Inflammatory macrophage (primary cell): ENCODE results near the gene FAM135A.
"Not testable (repeated sequence)": the region's sequence is repeated elsewhere in the genome, so short reads cannot be mapped to it uniquely, and the experiment has no call there.

Experiments used
- DNase-seq, 2 donors: peaks; one replicate each; pipeline ENCODE4 v3.0.0-alpha.2; 2020 to 2022

FAM135A gene

DNA sequence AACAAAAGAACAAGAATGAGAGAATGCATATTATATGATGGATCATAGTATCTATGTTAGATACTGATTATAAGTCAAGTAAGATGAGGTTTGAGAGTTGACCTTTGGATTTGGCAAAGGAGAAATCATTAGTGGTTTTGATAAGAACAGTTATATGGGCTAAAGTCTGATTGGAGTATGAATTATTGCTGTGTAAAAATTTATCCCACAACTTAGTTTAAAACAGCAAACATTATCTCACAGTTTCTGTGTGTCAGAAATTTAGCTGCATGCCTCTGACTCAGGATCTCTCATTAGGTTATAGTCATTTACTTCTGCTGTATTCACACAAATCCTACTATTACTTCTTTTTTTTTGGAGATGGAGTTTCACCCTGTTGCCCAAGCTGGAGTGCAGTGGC, 56.7 kb downstream of the FAM135A start:
- no peak for DNase-seq

GRCh38 chr6:70470510-70470909, 57.2 kb downstream of the FAM135A start:
- DNase-seq, result not testable (repeated sequence)

GRCh38 chr6:70474751-70475150, 61.4 kb downstream of the FAM135A start:
- no peak for DNase-seq

GRCh38 chr6:70479236-70479635, 65.9 kb downstream of the FAM135A start:
- DNase-seq, result no peak

GRCh38 chr6:70486638-70487037, 73.3 kb downstream of the FAM135A start:
- not testable (repeated sequence) for DNase-seq

DNA sequence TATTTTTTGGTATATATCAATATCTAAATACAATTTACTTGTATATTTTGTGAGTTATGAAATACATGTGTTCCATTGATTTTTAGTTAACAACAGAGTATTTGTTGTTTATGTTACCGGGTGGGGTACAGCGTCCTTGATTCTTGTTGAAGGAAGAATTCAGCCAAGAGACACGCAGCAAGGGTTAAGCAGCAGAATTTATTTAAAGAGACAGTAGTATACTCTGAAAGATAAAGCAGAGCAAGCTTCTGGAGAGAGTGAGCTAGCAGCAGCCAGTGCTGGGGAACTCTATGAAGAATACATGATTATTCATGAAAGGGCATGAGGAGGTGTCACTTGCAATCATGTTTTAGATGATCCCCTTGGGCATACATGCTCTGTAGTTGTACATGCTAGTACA, 76.1 kb downstream of the FAM135A start:
- no peak for DNase-seq

- no peak for DNase-seq
These were observed 81.5 kb downstream of the FAM135A start for GRCh38 chr6:70494833-70495232.

DNA sequence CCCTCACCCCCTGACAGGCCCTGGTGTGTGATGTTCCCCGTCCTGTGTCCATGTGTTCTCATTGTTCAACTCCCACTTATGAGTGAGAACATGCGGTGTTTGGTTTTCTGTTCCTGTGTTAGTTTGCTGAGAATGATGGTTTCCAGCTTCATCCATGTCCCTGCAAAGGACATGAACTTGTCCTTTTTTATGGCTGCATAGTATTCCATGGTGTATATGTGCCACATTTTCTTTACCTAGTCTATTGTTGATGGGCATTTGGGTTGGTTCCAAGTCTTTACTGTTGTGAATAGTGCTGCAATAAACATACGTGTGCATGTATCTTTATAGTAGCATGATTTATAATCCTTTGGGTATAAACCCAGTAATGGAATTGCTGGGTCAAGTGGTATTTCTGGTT, 82.5 kb downstream of the FAM135A start:
- not testable (repeated sequence) for DNase-seq

DNA sequence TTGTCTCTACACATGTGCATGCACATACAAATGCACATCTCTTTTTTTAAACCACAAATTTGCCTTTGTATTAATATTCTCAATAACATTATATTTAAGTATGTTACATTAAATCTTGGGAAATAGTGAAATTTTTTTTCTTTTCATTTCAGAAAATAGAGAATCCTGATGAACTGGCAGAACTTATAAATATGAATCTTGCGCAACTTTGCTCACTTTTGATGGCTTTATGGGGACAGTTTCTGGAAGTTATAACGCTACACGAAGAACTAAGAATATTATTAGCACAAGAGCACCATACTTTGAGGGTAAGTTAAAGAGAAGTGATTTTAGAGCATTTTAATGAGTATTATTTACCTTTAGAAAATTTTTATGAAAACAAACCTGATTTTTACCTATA, 89.2 kb downstream of the FAM135A start:
- no peak for DNase-seq

DNA sequence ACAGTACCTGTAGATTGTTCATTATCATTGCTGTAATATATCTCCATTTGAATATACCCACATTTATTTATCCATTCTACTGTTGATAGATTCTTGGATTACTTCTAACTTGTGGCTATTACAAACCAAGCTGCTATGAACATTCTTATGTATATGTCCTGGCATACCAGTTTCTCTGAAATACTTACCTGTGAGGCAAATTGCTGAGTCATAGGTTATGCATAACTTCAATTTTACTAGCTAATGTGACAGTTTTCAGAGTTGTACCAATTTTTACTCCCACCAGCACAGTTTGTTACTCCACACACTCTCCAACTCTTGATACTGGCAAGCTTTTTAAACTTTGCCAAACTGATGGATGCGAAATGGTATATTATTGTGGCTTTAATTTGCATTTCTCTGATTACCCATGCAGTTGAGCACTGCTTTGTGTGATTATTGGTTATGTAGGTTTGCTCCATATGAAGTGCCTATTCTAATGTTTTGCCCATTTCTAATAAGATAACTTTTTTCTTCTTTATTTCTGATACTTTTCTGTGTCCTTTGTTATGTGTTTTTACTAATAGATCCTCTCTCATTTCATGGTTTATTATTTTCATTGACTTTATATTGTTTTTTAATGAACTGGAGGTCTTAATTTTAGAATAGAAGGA, 90.6 kb downstream of the FAM135A start:
- DNase-seq, result no peak

DNA sequence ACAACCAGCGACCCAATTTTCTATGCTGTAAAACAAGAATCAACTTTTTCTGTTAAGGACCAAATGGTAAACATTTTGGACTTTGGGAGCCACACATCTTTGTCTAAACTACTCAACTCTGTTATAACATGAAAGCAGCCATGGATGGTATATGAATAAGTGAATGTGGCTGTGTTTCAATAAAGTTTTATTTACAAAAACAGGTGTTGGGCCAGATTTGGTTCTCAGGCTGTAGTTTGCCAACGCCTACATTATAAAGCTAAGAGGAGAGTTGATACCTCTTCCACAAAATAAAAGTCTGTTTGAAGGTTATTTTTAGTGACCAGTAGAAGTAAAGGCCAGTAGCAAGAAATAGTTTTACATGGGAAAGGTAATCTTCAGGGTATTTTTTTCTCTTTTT, 93.0 kb downstream of the FAM135A start:
- DNase-seq, result no peak

DNA sequence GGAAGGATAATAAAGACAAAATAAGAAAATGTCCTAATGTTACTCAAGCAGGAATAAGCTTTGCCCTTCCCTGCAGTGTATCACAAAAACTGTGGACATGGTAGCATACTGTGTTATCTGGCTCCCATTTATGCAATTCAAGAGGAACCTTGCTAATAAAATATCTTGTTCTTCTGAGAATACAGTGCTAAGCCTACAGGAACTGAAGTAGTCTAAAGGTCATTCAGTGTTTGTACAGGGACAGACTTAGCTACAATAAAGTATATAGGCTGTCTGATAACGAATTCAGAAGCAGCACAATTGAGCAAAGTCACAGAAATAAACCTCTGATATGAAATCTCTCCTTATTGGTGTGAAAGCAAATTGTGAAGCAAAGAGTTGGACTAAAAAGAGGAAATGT, 93.9 kb downstream of the FAM135A start:
- no peak for DNase-seq

DNA sequence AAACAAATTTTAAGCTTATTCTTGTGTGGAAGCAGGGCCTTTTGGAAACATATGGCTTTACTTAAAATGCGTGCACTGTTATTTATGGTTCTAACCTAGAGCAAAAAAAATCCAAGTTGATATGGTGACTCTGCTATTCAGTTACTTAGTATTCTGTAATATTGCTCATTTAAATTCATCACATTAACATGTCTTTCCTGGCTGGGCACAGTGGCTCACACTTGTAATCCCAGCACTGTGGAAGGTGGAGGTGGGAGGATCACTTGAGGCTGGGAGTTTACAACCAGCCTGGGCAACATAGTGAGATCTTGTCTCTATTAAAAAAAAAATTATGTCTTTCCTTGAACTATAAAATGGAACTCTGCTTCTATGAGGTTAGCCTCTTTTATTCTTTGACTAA, 95.6 kb downstream of the FAM135A start:
- no peak for DNase-seq

DNA sequence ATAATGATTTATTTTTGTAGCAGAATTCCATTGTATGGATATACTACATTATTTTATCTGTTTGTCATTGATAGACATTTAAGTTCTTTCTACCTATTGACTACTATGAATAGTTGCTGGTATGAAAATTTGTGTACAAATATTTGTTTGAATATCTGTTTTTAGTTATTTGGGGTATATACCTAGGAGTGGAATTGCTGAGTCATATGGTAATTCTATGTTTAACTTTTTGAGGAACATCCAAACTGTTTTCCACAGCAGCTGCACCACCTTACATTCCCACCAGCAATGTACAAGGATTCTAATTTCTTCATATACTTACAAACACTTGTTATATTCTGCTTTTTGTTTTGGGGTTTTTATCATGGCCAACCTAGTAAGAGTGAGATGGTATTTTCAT, 97.3 kb downstream of the FAM135A start:
- DNase-seq, result no peak

DNA sequence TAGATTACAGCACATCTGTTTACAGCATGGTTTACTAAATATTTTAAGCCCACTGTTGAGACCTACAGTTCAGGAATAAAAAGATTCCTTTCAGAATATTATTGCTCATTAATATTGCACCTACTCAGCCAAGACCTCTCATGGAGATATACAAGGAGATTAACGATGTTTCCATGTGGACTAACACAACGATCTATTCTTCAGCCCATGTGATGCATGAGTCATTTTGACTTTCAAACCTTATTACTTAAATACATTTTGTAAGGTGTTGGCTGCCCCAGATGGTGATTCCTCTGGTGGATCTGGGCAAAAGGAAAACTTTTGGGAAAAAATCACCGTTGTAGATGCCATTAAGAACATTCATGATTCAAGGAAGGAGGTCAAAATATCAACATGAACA, 105.4 kb downstream of the FAM135A start:
- DNase-seq, result no peak

GRCh38 chr6:70520575-70520974, 107.3 kb downstream of the FAM135A start:
- DNase-seq, result peak; percentile 19 to 25

- no peak for DNase-seq
These were observed 111.5 kb downstream of the FAM135A start for GRCh38 chr6:70524721-70525286.

DNA sequence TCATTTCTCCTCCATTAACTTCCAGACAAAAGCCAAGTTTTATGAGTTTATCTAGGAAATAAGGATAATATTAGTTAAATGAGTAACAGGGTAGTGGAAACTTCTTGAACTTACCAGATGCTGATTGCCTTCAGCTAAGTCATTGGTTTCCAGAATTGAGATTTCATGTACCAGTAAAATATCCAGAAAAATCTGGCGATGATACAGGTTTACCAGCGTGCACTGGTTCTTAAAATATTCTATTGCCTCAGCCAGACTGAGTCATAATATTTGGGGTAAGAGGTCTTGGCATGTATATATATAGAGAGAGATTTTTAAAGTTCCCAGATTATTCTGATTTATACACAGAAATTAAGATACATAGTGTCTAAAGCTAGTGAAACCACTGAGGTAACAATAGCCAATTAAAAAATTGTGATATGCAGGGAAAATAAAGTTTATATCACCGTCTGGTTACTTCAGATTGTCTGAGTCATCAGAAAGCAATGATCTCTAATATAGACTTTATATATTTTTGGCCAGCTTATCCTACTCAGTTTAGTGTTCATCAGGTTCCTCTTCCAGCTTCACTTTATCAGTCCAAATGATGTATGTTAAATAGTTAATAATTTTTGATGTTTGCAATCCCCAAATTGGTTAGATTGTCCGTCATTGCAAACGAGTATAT, 113.9 kb downstream of the FAM135A start:
- no peak for DNase-seq

DNA sequence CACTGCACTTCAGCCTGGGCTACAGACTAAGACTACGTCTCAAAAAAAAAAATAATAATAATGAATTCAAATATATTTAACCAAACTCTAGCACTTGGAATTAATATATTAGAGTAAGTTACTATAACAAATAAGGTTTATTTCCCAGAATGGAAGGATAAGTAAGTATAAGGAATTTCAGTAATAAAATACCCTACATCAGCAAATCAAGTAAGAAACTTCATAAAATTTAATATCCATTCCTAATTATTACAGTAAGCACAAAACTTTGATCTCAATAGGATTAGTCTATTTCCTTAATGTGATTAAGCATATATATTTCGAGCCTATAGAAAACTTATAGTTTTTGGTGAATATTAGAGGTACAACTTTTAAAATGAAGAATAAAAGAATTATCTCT, 116.7 kb downstream of the FAM135A start:
- DNase-seq, result no peak

DNA sequence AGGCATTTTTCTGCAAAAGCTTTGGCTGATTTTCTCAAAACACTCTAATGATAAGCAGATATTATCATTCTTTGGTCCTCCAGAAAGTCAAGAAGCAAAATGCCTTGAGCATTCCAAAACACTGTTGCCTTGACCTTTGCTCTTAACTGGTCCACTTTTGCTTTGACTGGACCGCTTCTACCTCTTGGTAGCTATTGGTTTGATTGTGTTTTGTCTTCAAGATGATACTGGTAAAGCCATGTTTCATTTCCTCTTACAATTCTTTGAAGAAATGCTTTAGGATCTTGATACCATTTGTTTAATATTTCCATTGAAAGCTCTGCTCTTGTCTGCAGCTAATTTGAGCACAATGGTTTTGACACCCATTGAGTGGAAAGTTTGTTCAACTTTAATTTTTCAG, 117.8 kb downstream of the FAM135A start:
- DNase-seq, result no peak

DNA sequence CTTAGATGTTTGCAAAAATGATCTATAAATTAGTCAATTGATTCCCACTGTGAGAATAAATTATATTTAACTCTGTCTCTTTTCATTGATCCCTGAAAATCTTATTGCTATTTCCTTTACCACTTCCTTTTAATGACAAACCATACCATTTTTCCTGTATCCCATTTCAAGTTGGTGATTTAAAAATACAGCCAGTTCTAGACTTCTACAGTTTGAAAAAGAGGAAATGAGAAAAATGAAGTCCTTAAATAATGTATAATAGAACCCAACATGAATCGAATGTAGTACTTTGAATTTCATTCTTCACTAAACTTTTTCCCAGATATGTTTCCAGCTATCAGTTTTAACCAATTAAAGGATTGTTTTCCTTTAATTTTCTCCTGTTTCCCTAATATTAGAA, 124.0 kb downstream of the FAM135A start:
- DNase-seq, result peak in 1 of 2 donors; percentile 38

- DNase-seq, result peak; percentile 70 to 91
These were observed 125.1 kb downstream of the FAM135A start for GRCh38 chr6:70538376-70538775.

DNA sequence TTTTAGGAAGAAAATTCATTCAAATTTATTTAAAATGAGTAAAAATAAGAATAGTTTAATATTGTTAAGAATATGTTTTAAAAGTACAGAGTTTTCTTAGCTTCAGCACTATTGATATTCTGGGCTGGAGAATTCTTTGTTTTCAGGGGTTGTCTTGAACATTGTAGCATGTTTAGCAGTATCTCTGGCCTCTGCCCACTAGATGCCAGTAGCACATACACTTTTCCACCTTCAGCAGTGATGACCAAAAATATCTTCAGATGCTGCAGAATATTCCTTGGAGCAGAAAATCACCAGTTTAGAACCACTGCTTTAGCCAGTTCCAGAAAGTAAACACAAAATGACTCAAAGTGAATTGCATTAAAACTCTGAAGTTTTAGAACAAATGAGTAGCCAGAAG, 134.0 kb downstream of the FAM135A start:
- DNase-seq, result no peak

DNA sequence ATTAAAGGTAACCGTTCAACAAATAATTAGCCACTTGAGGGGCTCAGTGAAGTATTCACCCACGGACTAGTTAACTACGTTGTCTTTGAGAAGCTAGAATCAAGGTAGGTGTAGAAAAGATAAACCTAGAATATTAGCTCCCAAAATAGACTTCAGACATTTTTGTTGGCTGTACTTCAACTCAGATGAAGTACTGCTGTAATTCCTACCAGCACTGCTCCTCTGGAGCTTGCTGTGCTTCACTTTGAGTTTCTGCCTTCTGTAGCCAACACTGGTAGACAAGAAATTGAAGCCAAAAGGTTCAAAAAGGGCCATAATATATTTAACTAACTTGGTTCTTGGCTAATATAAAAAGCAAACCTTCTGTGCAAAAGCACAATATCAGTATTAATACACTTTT, 134.6 kb downstream of the FAM135A start:
- DNase-seq, result no peak
